DMS79 (cell line): ENCODE results near the gene GPR141.
"Not testable (repeated sequence)": the region's sequence is repeated elsewhere in the genome, so short reads cannot be mapped to it uniquely, and the experiment has no call there.

Source experiments
- DNase-seq: peaks from one replicate; lab custom pipeline; 2025; lab: John Stamatoyannopoulos, UW

The GPR141 gene

DNA sequence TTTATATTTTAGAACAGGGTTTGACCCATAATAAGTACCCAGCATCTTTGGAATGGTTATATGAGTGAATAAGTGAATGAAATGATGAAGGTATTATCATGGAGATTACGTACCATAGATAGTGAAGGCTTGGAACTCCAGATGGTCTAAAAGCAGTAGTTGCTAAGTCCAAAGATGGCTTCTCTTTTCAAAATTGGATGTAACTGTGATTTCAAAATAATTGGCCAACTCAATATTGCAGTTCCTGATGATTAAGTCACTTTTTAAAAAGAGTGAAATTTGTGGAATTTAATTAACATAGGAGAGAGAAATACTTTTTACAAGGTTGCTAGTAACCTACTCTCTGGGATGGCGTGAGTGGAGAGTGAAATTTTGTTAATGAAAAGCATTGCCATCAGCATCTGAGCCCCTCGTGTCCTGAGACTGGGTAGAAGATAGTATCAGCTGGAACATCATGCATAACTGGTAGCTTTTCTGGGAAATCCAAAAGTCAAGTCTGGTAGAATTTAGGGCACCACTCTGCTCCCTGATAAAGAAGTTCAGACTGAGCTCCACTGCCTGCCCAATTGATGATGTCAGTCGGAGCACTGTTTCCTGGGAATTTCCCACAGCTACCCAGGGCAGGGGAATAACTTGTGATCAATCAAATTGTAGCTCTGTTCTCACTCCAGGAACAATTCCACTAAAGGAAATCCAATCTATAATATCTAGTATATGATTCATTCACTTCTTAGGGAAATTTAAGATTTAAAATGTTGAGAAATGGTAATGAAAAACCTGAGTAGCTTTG, 3.2 kb downstream of the GPR141 start:
- no peak for DNase-seq

DNA sequence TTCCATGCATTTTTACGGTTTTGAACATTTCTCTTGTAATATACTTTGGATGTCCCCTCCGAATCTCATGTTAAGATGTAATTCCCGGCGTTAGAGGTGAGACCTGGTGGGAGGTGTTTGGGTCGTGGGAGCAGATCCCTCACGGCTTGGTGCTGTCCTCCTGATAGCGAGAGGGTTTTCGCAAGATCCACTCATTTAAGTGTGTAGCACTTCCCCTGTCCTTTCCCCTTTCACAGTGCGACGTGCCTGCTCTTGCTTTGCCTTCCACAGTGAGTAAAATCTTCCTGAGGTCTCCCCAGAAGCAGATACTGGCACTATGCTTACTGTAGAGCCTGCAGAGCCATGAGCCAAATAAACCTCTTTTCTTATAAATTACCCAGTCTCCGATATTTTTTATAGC, 6.6 kb downstream of the GPR141 start:
- no peak for DNase-seq

DNA sequence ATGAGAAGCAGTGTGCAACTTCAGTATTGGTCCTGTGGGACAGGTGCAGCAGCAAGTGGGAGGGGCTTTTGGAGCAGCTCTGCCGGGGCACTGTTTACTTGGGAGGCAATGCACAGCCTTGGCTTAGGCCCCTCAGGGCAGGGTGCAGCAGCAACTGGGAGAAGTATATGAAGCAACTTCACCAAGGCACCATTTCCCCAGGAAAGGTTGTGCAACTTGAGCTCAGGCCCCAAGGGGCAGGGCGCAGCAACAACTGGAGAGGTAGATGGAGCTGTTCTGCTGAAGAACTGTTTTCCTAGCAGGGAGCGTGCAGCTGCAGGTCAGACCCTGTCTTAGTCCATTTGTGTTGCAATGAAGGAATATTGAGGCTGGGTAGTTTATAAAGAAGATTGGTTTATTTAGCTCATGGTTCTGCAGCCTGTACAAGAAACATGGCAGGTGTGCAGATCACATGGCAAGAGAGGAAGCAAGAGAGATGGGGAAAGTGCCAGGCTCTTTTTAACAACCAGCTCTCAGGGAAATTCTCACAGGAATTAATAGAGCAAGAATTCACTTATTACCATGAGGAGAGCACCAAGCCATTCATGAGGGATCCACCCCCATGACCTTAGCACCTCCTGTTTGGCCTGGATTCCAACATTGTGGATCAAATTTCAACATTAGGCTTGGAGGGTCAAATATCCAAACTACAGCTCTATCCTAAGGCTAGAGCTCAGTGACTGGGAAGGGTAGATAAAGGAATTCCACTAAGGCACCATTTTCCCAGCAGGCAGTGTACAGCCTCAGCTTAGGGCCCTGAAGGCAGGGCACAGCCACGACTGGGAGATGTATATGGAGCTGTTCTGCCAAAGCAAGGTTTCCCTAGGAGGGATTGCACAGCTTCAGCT, 10.9 kb downstream of the GPR141 start:
- DNase-seq, result no peak

DNA sequence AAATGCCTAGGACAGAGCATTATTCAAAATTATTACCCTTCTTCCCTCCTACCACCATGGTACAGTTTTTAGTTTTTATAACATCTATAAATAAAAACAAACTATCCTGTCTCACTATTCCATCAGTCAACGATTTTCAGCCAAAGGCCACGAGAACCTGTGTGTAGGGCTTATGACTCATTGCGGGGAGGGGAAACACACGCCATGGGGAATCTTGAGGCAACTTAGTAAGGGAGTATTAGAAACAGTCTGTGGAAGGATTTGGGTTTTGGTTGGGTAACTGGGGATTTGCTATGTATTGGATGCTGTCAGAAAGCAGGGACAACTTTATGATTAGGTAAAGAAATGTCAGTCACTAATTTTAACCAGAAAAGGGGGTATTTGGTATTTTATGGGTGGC, 14.7 kb downstream of the GPR141 start:
- DNase-seq, result no peak

DNA sequence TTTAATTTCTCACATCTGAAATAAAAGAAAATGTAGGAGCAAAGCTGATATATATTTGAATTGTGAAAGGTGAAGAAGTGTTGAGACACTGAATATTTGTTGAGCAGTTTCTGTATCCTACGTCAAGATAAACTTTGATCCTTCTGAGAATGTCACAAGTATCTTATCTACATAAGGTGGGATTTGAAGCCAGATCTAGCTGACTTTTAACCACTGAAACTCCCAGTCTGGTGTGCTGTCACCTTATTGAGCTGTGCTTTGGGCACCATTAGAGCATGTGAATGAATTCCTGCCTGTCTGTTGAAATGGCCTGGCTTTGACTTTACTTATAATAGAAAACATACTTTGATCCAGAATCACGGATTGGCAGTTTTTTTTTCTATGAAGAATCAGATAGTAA, 15.2 kb downstream of the GPR141 start:
- no peak for DNase-seq

DNA sequence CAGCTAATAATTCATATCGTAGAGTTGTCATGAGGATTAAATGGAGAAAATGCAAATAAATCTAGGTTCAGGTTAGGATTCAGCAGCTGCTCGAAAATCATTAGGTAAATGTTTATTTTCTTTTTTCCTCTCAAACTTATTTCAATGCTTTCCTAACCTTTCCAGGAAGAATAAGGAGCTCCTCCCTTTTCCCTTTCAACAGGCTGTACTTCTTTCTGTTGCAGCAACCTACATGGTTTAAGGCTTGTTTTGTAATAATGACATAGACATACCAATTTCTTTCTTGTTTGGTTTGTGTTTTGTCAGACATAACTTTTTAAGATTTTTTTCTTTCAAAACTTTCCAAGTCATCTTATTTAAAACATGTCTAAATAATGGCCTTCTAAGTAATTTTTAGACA, 18.2 kb downstream of the GPR141 start:
- no peak for DNase-seq

DNA sequence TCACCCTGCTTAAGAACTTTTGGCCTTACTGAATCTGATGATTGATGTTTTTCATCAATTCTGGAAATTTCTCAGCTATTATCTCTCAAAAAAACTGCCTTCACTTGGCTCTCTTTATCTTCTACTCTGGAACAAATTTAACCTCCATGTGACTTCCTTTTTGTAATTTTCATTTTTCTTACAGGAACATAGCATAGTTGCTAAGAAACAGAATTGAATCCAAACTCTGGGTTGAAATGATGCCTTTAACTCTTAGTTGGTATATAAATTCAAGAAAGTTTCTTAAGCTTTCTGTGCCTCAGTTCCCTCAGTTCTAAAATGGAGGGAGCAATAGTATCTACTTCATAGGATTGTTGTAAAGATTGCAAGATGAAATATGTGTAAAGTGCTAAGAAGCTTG, 19.8 kb downstream of the GPR141 start:
- DNase-seq, result no peak

DNA sequence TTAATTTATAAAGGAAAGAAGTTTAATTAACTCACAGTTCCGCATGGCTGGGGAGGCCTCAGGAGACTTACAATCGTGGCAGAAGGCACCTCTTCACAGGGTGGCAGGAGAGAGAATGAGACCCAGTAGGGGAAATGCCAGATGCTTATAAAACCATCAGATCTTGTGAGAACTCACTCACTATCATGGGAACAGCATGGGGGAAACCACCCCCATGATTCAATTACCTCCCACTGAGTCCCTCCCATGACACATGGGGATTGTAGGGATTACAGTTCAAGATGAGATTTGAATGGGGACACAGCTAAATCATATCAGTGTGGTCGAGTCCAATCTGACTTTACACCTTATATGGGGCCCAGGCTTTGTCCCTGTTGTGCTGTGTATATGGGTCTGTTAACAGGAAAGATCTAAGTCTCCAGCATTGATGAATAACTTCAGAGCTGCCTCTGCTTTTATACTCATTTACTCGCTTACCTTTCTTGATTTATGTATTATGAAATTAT, 20.8 kb downstream of the GPR141 start:
- not testable (repeated sequence) for DNase-seq

DNA sequence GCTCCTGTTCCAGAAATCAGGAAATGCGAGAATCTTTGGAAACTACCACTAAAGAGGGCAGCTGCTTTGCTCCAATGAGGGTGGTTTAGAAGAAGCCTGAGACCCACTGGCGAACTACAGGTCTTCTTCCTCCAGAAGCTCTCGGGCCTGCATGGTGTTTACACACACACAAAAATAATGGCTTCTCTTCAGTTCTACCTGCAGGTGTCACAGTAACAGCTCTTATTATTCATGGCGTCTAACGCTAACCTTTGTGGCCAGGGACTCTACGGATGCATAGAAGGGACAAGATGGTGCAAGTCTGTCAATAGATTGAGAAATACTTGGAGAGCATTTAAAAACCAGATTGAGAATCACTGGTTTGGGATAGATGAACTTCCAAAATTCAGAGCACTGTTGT, 22.4 kb downstream of the GPR141 start:
- DNase-seq, result no peak

DNA sequence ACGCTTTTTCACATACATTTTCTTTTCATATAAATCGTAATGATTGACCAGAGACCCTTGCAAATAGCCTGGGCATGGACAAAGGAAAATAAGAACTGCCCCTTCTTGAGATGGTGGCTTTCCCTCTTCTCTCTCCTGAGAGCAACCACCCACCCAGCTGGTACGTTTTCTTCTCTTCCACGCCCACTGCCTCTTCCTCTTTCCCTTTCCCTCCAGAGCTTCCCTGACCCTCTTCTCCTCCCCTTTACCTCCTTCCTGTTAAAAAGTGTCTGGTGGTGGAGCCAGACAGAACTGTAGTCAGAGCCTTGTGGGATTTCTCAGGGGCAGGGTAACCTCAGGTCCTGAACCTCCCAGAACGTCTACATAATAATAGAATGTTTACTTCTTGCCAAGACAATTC, 23.2 kb downstream of the GPR141 start:
- no peak for DNase-seq

DNA sequence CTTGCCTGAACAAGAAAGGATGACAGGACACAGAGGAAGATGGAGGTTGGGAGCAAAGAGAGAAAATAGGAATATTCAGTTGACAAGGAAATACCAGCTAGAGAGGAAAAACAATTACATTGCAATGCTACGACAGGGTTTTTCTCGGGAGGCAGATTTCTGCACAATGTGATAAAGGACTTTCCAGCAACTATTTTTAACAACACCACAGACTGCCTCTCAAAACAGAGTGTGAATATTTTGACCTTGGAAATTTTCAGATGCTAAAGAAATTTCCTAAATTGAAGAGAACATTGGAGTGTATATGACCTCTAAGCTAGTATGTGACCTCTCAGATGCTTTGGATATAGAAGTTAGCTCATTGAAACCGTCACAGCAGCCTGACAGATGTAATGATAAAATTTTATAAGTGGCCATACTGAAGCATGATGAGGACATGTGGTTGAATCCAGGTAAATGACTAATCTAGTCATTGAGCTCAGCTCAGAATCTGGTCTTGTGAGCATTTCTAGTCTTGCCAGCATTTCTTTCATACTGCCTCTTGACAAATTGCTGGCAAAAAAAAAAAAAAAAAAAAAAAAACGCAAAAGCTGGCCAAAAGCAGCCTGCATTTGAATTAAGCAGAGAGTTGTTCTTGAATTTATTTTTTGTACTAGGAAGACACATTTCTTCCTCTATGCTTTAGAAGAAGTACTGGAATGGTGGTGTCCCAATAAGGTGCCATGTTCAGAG, 24.4 kb downstream of the GPR141 start:
- DNase-seq, result no peak

DNA sequence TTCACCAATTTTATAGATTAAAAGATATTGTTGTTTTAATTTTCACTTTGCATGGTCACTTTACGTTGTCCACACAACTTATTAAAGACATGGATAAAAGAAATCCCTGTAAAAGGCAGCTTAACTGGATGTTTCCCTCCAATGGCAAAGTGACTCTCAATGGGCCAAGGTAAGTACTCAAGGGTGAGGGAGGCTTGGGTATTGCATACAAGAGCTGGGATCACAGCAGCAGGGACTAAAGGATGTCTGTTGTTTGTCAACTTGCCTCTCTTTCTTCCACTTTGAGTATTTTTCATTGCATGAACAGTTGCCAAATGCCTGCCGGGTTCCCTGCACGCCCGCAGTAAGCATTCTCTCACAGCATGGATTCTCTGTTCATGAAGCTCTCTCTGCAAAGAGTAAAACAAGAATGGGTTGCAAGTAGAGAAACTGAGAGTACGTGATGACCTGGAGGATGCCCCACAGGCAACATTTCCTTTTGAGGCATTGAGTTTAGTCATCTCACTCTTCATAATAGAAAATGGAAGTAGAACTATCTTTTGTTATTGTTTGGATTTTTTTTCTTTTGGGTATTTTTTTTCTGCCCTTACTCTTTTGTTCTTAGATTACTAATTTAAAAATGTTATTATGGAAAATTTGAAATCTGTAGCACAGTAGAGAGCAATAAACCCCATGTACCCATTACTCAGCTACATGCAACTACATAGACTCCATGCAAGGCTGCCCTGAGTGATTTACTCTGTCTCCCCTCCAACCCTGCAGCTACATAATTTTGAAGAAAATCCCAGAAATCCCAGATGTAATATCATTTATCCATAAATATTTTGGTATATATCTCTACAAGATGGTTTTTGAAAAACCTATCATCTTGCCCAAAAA, 26.3 kb downstream of the GPR141 start:
- DNase-seq, result no peak

DNA sequence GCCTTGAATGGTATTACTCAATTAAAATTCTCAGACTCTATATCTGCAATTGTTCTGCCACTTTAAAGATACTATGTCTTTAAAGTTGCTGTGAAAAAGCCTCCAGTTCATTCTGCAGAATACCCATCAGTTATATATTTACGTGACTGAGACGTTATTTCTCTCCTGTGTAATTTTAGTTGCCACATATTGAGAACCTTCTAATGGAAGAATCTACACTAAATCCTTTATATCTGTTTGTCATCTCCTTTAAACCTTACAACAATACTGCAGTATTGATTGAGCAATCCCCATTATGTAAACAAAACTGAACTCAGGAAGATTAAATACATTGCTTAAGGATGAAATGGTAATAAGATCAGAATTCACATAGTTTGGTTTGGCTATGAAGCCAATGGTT, 30.0 kb downstream of the GPR141 start:
- no peak for DNase-seq

DNA sequence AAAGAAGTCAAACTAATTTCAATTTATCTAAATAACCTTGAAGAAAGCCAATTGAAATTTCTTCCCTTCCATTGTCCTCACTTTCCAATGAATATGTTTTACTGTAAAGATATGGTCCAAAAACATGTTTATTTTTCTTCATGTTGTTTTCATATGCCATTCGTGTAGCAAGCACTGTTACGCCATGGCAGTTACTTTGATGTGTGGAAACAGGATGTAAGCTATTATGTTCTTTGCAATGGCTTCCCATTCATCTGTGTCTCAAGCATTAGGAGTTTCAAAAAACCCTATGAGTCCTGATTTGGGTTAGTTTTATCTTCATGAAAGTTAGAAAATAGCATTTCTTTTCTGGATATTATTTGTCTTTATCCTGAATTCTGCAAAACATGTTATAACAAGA, 31.0 kb downstream of the GPR141 start:
- DNase-seq, result no peak

DNA sequence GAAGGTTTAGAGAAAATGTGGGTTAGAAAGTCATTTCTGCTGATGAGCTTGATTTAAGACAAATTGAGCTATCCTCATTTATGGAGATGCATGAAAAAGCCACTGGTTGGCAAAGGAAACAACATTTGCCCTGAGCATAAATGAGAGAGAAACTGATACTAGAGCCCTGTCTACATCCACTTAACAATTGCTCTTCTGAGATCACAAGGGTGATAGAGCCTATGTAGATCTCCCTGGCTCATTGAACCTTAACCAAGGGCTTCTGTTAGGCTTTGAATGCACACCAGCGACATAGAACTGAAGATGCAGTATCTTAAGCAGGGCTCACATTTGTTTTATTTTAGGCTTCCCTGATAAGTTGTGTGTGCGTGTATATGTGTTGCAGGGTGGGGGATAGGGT, 35.0 kb downstream of the GPR141 start:
- no peak for DNase-seq

DNA sequence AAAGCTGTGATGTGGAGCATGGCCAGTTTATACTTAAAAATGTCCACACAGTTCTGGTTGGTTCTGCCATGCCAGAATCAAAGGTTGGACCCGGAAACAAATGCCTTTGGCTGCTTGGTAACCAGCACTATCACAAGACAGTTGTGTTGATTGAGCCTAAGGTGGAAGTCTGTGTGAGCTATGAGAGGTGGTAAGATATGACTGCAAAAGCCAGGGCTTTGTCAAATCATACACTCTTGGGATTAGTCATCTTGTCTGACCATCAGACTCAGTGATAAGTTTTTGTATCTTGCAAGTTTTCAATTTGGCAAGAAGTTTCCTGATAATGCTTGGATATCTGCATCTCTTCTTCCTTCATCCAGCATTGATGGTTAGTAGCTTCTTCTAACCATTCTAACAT, 35.5 kb downstream of the GPR141 start:
- no peak for DNase-seq

DNA sequence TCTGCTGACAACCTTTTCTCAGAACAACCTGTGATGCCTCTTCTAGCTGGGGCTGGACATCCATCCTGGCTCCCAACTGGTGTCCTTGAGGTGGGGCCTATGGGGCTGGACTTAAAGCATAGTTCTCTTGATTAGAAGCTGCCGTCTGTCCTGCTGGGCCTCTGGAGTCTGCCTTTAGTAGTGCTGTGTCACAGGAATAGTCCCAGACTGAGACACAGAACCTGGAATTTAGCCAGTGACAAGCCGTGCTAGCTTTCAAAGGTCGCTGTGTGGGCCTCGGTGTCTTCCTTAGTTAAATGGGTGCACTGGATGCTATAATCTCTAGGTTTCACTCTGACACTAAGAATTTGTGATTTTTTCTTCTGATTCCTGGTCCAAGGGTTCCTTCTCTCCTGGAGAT, 41.2 kb downstream of the GPR141 start:
- no peak for DNase-seq

DNA sequence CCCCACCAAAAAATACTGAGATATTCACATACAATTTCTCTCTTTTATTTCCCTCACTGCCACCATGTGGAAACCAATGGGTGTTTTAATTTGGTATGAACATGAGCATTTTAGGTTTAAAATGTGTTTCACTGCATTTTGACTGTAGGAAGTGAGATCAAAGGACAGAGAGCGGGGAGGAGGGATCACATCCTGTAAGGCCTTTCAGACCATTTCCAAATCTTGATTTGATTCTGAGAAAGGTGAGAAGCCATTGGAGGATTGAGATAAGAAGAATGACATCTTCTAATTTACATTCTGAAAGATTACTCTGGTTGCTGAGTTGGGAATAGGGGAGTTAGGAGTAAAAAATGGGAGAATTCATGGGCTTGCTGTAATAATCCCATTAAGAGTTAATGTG, 42.5 kb downstream of the GPR141 start:
- no peak for DNase-seq

DNA sequence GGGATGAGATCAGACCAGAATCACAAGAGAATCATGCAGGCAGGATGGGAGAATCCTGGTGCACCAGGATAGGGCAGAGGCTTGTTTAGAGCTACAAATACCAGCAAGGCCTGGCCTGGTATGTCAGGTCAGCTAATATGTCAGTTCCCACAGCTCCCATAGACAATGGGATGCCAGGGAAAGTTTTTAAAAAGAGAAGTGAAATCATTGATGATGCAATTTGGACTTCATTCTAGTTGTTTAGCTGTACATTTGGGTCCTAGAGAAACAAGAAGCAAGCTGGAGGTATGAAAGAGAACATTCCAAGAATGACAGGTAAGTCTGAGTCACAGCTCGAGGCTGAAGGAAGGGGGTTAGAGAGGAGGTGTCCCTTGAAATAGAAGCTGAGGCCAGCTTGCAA, 45.2 kb downstream of the GPR141 start:
- no peak for DNase-seq

DNA sequence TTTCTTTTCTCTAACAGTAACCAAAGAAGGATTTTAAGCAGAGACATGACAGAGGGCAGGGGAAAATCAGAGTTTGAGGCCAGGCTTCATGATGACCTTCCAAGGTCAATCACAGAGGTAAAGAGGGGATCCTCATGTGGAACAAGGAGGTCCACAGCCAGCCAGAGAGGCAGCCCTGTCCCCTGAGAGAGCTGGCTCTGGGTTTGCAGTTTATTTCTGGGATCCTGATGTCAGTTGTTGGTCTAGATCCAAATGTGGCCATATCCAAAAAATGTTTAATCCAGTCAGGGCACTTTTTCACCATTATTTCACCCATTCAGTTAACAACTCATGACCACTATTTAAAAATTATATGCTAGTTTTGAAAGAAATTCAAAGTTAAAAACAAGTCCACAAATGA, 45.6 kb downstream of the GPR141 start:
- no peak for DNase-seq

DNA sequence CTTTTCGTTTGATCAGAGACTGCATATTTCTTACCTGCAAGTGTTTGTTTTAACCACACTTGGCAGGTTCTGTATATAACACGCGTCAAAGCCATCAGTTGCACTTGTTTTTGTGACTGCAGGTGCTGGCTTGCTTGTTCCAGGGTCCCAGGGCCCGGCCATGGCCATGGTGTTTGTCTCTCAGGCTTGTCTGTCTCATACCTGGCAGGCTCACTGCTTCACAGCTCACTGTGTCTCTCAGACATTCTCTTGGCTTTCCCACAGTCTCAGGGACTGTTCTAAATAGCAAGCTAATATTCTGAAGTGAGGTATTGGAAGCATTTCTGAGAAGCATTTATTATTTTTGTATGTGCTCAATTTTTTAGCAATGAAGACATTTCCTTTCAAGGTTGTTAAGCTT, 46.9 kb downstream of the GPR141 start:
- DNase-seq, result no peak

DNA sequence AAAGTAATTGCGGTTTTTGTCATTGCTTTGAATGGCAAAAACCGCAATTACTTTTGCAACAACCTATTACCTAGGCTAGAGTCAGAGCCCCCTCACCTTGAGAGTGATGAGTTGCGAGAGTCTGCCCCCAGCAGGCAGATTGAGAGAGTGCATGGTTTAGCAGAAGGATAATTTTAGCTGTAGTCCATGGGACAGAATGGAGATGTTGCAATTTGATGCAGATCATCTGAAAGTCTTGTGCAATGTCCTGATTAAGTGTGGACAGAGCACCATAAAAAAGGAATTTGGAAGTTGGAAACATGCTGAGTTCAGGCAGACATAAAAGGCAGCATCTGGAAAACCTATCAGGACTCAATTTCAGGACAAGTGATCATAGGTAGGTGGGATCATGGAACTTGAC, 48.7 kb downstream of the GPR141 start:
- DNase-seq, result no peak
